Pancreas (tissue), 10 donors: ENCODE data around the gene CUX1. TPM values are rescaled to one million over a fixed set of nuclear protein-coding genes. Genes with fewer than 3 reads are reported as not detected.
A peak's percentile ranks its signal among the peaks of the same experiment; 100 is the strongest.

Experiments
- ATAC-seq, 4 donors: fragments of 200-7000 bp; cut with Tn5 transposase; one replicate each; pipeline versions ENCODE4 v1.8.0 to v1.9.1; 2020; ENCODE audit warnings: mild to moderate bottlenecking in 4 of 4, moderate library complexity in 4 of 4
- DNase-seq, 6 donors: peaks; one replicate each; pipeline ENCODE4 v3.0.0-alpha.2; 2020
- FAIRE-seq: peaks from 2 replicates; lab custom pipeline; 2012; peaks lifted over from hg19 to GRCh38; lab: Jason Lieb, UNC
- H3K27ac ChIP-seq, 4 donors: fragments of 200-600 bp; sonication (generic); 1 replicate in 3 of 4; 2 replicates in 1 of 4; pipeline versions ENCODE4 v1.5.0 to v1.8.0; 2020
- H3K27me3 ChIP-seq, 4 donors: fragments of 200-600 bp; one replicate each; pipeline ENCODE4 v1.8.0; 2021
- H3K36me3 ChIP-seq, 3 donors: fragments of 200-600 bp; sonication (generic) in 1 of 3; one replicate each; pipeline versions ENCODE4 v1.5.0 to v1.8.0; 2020 to 2021
- H3K4me1 ChIP-seq, 3 donors: fragments of 200-600 bp; one replicate each; pipeline ENCODE4 v1.8.0; 2021
- H3K4me3 ChIP-seq, 4 donors: fragments of 200-600 bp; sonication (generic) in 2 of 4; one replicate each; pipeline versions ENCODE4 v1.5.0 to v1.8.0; 2020 to 2021
- H3K9me3 ChIP-seq, 4 donors: fragments of 200-600 bp; one replicate each; pipeline ENCODE4 v1.8.0; 2021
- CTCF ChIP-seq, 4 donors: fragments of 200-600 bp; sonication (generic) in 3 of 4; IDR thresholded peaks; one replicate each; pipeline versions ENCODE4 v1.5.0 to v1.8.0; 2021; ENCODE audit warnings: antibody characterized with exemption in 4 of 4
- WGBS, 2 donors: extraction: QIAGEN DNeasy Blood & Tissue Kit; methylation state at CpG; one replicate each; pipeline ENCODE4 v1.1.7; 2013; 5-methylcytosine and 5-hydroxymethylcytosine counted together
- intact Hi-C, 3 donors: fragments of 100-400 bp; cut with DNase I; formaldehyde crosslinking; loops; one replicate each; pipeline versions ENCODE4 v1.11.1 to v1.14.2; 2022
- polyA plus RNA-seq, 2 donors: library from polyadenylated mRNA; stranded (reverse); fragments of 200-250 nt; gene quantifications; one replicate each; pipeline ENCODE4 v1.2.3, GENCODE V29; 2013
- total RNA-seq, 6 donors: library from RNA; stranded (reverse); fragmentation: NEBNext Ultra II Directional in 4 of 6; extraction: Animal tissue kit (Norgen Biotek cat#: 25700) in 4 of 6; gene quantifications; one replicate each; pipeline versions ENCODE4 v1.2.1 to v1.2.4, GENCODE V29; 2021 to 2023
- donor health status: healthy with polysubstance abuse.
- donor health status: DM: no; HTN: no; CAD: no; lungs with moderate emphysema.
- donor health status: DM: no; HTN: no; CAD: no.
- donor health status: control.
- donor health status: control.
- donor health status: Bipolar disorder and iron deficiency.
- donor health status: DM: yes; HTN: yes; CAD: no.
- donor health status: DM: no; HTN: no; CAD: no.
- donor health status: DM: no; HTN: no; CAD: no.
- donor health status: DM: yes; HTN: yes; CAD: no.

The CUX1 gene
- total and polyA plus RNA-seq, 8 donors, result 18.9 to 61.2 (median 45.1) TPM

DNA sequence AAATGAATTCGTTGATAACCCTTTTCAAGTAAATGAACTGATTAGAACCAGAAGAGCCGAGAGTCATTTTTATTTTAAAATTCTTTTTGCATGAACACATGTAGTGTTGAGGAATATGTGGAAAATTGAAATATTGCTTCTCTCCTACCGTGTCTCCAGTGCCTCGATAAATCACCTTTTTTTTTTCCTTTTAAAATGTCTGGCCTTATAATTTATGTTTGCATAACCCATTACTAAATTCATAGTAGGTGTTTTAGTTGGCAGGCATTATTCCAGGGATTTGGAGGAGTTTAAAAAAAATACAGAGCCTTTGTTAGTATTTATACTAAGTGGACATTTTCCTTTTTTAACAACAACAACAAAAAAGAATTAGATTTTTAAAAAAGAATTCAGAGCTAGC is 115.6 kb downstream of the CUX1 start:
- no peak overlapping the region for H3K4me3 ChIP-seq
- H3K36me3 ChIP-seq, result no peaks in the 10 kb centered on the region
- ATAC-seq (no peak), FAIRE-seq (no peak), DNase-seq (no peak)
- no peak overlapping the region for H3K27ac ChIP-seq
- no peaks in the 10 kb centered on the region for H3K27me3 ChIP-seq
- intact Hi-C loops, result no loop called here
- no peaks in the 10 kb centered on the region for H3K9me3 ChIP-seq
- H3K4me1 ChIP-seq, result peaks cover 0 to 11% (median 0%) of the 10 kb centered on the region in 3 donors
- WGBS, 2 donors, result 90 to 94% methylated on average over 4 of the region's 4 CpGs
- no peak for TF ChIP-seq CTCF (IDR thresholded peaks at IDR 0.05)

DNA sequence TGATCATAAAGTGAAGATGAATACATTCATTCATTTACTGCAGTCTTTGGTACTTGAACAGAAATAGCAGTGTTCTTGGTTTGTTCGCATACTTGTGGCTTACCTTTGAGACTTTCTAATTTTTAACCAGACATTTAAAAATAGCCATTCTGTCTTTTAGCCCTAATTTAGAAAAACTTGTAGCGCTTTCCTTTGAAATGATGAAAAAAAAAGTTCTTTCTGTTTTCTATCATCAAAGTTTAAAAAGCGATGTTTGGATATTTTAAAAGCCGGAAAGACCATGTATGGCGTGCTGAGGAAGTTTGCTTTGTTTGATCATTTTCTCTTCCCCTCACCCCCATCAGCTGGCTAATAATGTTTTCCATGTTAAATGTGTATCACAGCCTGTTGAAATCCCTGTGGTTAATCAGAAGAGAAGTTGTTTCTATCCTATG is 116.3 kb downstream of the CUX1 start:
- Histone ChIP-seq H3K36me3 (no peaks in the 10 kb centered on the region), H3K4me3 (no peak overlapping the region), H3K27ac (no peak overlapping the region), H3K9me3 (no peaks in the 10 kb centered on the region), H3K4me1 (peaks cover 0 to 11% (median 0%) of the 10 kb centered on the region in 3 donors), H3K27me3 (no peaks in the 10 kb centered on the region)
- WGBS, 2 donors, result 90 to 92% methylated on average over 5 of the region's 5 CpGs
- intact Hi-C loops, result no loop called here
- FAIRE-seq (no peak), ATAC-seq (no peak), DNase-seq (no peak)
- no peak for TF ChIP-seq CTCF (IDR thresholded peaks at IDR 0.05)

- no peak for DNase-seq
- Histone ChIP-seq H3K27ac (no peak overlapping the region), H3K9me3 (no peaks in the 10 kb centered on the region), H3K27me3 (no peaks in the 10 kb centered on the region), H3K36me3 (no peaks in the 10 kb centered on the region), H3K4me3 (no peak overlapping the region), H3K4me1 (peaks cover 0 to 11% (median 0%) of the 10 kb centered on the region in 3 donors)
- WGBS, 2 donors, result 44 to 53% methylated on average over 11 of the region's 11 CpGs
- FAIRE-seq, result no peak
- peak in 2 of 4 donors; percentile 38 to 56 for ATAC-seq
- intact Hi-C loops, result no loop called here
- TF ChIP-seq CTCF (IDR thresholded peaks at IDR 0.05), result no peak
These were observed 117.2 kb downstream of the CUX1 start for GRCh38 chr7:101934618-101935017.

DNA sequence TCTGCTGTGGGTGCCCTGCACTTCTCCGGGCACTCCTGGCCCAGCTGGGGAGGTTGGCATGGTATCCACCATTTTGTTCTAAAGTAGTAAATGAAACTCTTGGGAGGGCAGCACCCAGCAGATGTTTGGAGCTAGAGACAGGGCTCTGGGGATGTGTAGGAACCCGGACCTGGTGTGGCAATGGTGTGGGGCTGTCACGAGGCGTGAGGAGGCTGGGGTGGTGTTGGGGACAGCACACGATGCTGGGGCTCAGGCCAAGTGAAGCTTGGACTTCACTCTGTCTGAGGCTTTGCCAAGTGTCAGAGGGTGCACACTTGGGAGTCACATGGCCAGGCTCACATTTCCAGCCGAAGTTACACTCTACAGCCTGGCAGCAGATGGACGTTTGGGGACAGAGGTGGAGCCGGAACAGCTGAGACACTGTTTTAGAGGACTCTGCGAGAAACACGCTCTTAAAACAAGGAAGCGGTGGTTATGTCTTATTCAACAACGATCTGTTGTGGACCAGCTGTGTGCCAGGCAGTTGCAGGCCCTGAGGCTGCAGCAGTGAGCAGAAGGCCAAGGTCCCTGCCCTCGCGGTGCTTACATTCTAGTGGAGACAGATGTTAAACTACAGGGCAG is 118.2 kb downstream of the CUX1 start:
- H3K27ac ChIP-seq, result no peak overlapping the region
- no peaks in the 10 kb centered on the region for H3K27me3 ChIP-seq
- DNase-seq (peak in 1 of 6 donors; percentile 41), FAIRE-seq (no peak), ATAC-seq (peak in 3 of 4 donors; percentile 53 to 73 (median 70))
- no peak overlapping the region for H3K4me3 ChIP-seq
- no peaks in the 10 kb centered on the region for H3K36me3 ChIP-seq
- TF ChIP-seq CTCF (IDR thresholded peaks at IDR 0.05), result no peak
- H3K4me1 ChIP-seq, result peaks cover 0 to 11% (median 0%) of the 10 kb centered on the region in 3 donors
- intact Hi-C loops, result no loop called here
- no peaks in the 10 kb centered on the region for H3K9me3 ChIP-seq
- 72 to 74% methylated on average over 14 of the region's 14 CpGs for WGBS, 2 donors

DNA sequence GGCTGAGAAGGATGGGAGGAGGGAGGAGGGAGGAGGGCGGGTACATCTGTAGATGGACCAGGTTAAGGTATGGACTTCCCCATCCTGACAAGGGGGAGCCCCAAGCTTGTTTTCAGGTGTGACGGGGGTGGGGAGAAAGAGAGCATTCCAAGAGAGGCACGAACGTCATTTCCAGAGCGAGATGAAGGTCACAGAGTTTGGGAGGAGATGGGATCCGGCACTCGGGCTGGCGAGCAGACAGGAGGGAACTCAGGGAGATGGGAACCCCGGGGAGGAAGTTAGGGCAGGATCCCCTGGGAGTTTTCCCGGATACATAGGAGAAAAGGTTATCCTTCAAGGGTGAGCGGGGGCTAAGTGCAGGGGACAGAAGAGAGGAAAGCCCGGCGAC is 118.8 kb downstream of the CUX1 start:
- Histone ChIP-seq H3K27ac (no peak overlapping the region), H3K9me3 (no peaks in the 10 kb centered on the region), H3K27me3 (no peaks in the 10 kb centered on the region), H3K4me1 (peaks cover 0 to 17% (median 0%) of the 10 kb centered on the region in 3 donors), H3K4me3 (no peak overlapping the region), H3K36me3 (no peaks in the 10 kb centered on the region)
- DNase-seq, result no peak
- FAIRE-seq, result no peak
- TF ChIP-seq CTCF (IDR thresholded peaks at IDR 0.05), result no peak
- no peak for ATAC-seq
- WGBS, 2 donors, result 59 to 72% methylated on average over 13 of the region's 13 CpGs
- intact Hi-C loops, result no loop called here
